Activated B cell treated with CpG ODN at 0.5 μM for 24 hours (primary cell): ENCODE measurements around the gene MLXIPL. TPM values are rescaled to one million over a fixed set of nuclear protein-coding genes. Genes with fewer than 3 reads are reported as not detected.
"Not testable (repeated sequence)": the region's sequence is repeated elsewhere in the genome, so short reads cannot be mapped to it uniquely, and the experiment has no call there.

Experiments used
- ATAC-seq: fragments of 200-7000 bp; cut with Tn5 transposase; one replicate; pipeline ENCODE4 v1.10.0; 2021; ENCODE audit warnings: low read depth, mild to moderate bottlenecking, moderate library complexity
- CTCF ChIA-PET: fragments of 350-600 bp; sonication (Branson Sonifier 250); formaldehyde crosslinking; loops from one replicate; lab custom pipeline; 2021; ENCODE audit warnings: antibody characterized with exemption; lab: Charles Lee
- POLR2A ChIA-PET: fragments of 350-600 bp; sonication (Branson Sonifier 250); formaldehyde crosslinking; loops from one replicate; lab custom pipeline; 2021; ENCODE audit warnings: antibody characterized with exemption; lab: Charles Lee
- DNase-seq: peaks from one replicate; pipeline ENCODE4 v3.0.0; 2022
- H3K27ac Mint-ChIP-seq: one replicate; pipeline ENCODE4 v1.8.0; 2020; ENCODE audit warnings: mixed read lengths
- H3K27me3 Mint-ChIP-seq: one replicate; pipeline ENCODE4 v1.8.0; 2021; ENCODE audit warnings: mixed read lengths
- H3K36me3 Mint-ChIP-seq: one replicate; pipeline ENCODE4 v1.8.0; 2021; ENCODE audit warnings: low read depth, mixed read lengths
- H3K4me1 Mint-ChIP-seq: one replicate; pipeline ENCODE4 v1.8.0; 2021; ENCODE audit warnings: mixed read lengths
- H3K4me3 Mint-ChIP-seq: one replicate; pipeline ENCODE4 v1.8.0; 2020; ENCODE audit warnings: mild to moderate bottlenecking, mixed read lengths
- H3K9me3 Mint-ChIP-seq: one replicate; pipeline ENCODE4 v1.8.0; 2020; ENCODE audit warnings: mixed read lengths
- CTCF ChIP-seq: fragments of 200-600 bp; IDR thresholded peaks from one replicate; pipeline ENCODE4 v1.8.0; 2022; ENCODE audit warnings: antibody characterized with exemption, mild to moderate bottlenecking
- intact Hi-C: fragments of 100-400 bp; cut with micrococcal nuclease; formaldehyde crosslinking; loops from one replicate; pipeline ENCODE4 v1.15.1; 2024
- total RNA-seq: library from RNA; stranded (reverse); gene quantifications from 2 replicates; pipeline ENCODE4 v1.2.3, GENCODE V29; 2022

MLXIPL gene
- total RNA-seq, 1 donor from 2014 or later = not detected

GRCh38 chr7:73618538-73618937 is 5.8 kb downstream of the MLXIPL start:
- POLR2A ChIA-PET = no interaction called here
- DNase-seq (no peak), ATAC-seq (no peak)
- Mint-ChIP-seq H3K27me3 (peaks cover 30% of the 10 kb centered on the region), H3K9me3 (no peaks in the 10 kb centered on the region), H3K27ac (no peak overlapping the region), H3K4me3 (no peak overlapping the region), H3K36me3 (no peaks in the 10 kb centered on the region), H3K4me1 (peaks cover 5% of the 10 kb centered on the region)
- intact Hi-C loops = no loop called here
- CTCF ChIA-PET = no interaction called here
- TF ChIP-seq CTCF = no peak

- H3K4me3 Mint-ChIP-seq, ATAC-seq, H3K4me1 Mint-ChIP-seq, H3K36me3 Mint-ChIP-seq, DNase-seq, H3K9me3 Mint-ChIP-seq, POLR2A ChIA-PET, CTCF ChIA-PET, intact Hi-C loops, H3K27ac Mint-ChIP-seq: not testable (repeated sequence)
- H3K27me3 Mint-ChIP-seq = peaks cover 31% of the 10 kb centered on the region
Measured at GRCh38 chr7:73617520-73617919, 6.8 kb downstream of the MLXIPL start.

GRCh38 chr7:73615886-73616285 is 8.4 kb downstream of the MLXIPL start:
- POLR2A ChIA-PET = no interaction called here
- Mint-ChIP-seq H3K27ac (no peak overlapping the region), H3K36me3 (no peaks in the 10 kb centered on the region), H3K4me1 (no peaks in the 10 kb centered on the region), H3K9me3 (no peaks in the 10 kb centered on the region), H3K27me3 (peaks cover 31% of the 10 kb centered on the region), H3K4me3 (no peak overlapping the region)
- TF ChIP-seq CTCF = no peak
- DNase-seq = no peak
- intact Hi-C loops = no loop called here
- CTCF ChIA-PET = interaction anchor here (1.0 kb wide), 1 partner anchor 113 kb away, joined by 3 read pairs; no protein-coding TSS in a partner anchor
- no peak for ATAC-seq

- H3K4me3 Mint-ChIP-seq, CTCF ChIA-PET: not testable (repeated sequence)
- H3K27me3 Mint-ChIP-seq = peaks cover 38% of the 10 kb centered on the region
Measured at GRCh38 chr7:73614937-73615336, 9.4 kb downstream of the MLXIPL start.

GRCh38 chr7:73613954-73614735 is 10.2 kb downstream of the MLXIPL start:
- Mint-ChIP-seq H3K9me3 (no peaks in the 10 kb centered on the region), H3K4me3 (no peak overlapping the region), H3K27me3 (peaks cover 40% of the 10 kb centered on the region), H3K36me3 (no peaks in the 10 kb centered on the region), H3K4me1 (no peaks in the 10 kb centered on the region), H3K27ac (no peak overlapping the region)
- CTCF ChIA-PET = interaction anchor here (0.9 to 1.1 kb wide), 2 partner anchors 111 to 120 kb away, joined by 3 to 4 read pairs; no protein-coding TSS in a partner anchor
- no peak for ATAC-seq
- POLR2A ChIA-PET = no interaction called here
- TF ChIP-seq CTCF = no peak
- intact Hi-C loops = no loop called here
- DNase-seq = no peak

More at GRCh38 chr7:73614937-73615336, 9.4 kb downstream of the MLXIPL start:
- H3K27ac Mint-ChIP-seq, intact Hi-C loops, H3K9me3 Mint-ChIP-seq, DNase-seq, H3K36me3 Mint-ChIP-seq, H3K4me1 Mint-ChIP-seq, POLR2A ChIA-PET, ATAC-seq: not testable (repeated sequence)

GRCh38 chr7:73612598-73613269 is 11.6 kb downstream of the MLXIPL start:
- POLR2A ChIA-PET = no interaction called here
- intact Hi-C loops = no loop called here
- ATAC-seq = no peak
- H3K4me1 Mint-ChIP-seq = no peaks in the 10 kb centered on the region
- H3K27me3 Mint-ChIP-seq = peaks cover 43% of the 10 kb centered on the region
- DNase-seq = no peak
- no peak for TF ChIP-seq CTCF
- H3K9me3 Mint-ChIP-seq = no peaks in the 10 kb centered on the region
- H3K36me3 Mint-ChIP-seq = no peaks in the 10 kb centered on the region
- CTCF ChIA-PET = interaction anchor here (1.1 kb wide), 1 partner anchor 112 kb away, joined by 3 read pairs; no protein-coding TSS in a partner anchor
- H3K4me3 Mint-ChIP-seq = no peak overlapping the region
- no peak overlapping the region for H3K27ac Mint-ChIP-seq
